PFSK-1 (cell line): Measurements from ENCODE around the gene SPTB.

Source experiments
- POLR2AphosphoS5 ChIP-seq: IDR thresholded peaks from 2 replicates; pipeline ENCODE4 v1.6.1; 2012; ENCODE audit warnings: low read depth, mild to moderate bottlenecking, control low read depth, low read length, moderate library complexity
- REST ChIP-seq, 2 experiments: IDR thresholded peaks; 2 replicates each; pipeline versions ENCODE4 v1.6.1 to v1.8.0; 2011 to 2012; ENCODE audit warnings: low read depth in 2 of 2, low read length in 2 of 2, control low read depth in 1 of 2, inconsistent platforms in 1 of 2, mild to moderate bottlenecking in 1 of 2, moderate library complexity in 1 of 2; ENCODE audit not compliant: insufficient read depth in 1 of 2
- SIN3A ChIP-seq: IDR thresholded peaks from 2 replicates; pipeline ENCODE4 v1.6.1; 2012; ENCODE audit warnings: mild to moderate bottlenecking, low read length, moderate library complexity, borderline replicate concordance; ENCODE audit not compliant: insufficient read depth
- TAF1 ChIP-seq: IDR thresholded peaks from 2 replicates; pipeline ENCODE4 v1.6.1; 2012; ENCODE audit warnings: low read length, control low read depth, borderline replicate concordance; ENCODE audit not compliant: insufficient read depth

- TF ChIP-seq TAF1 (no peak), REST (IDR thresholded peaks at IDR 0.05; ENCODE audit: insufficient read depth in 1 of 2, low read depth in 2 of 2, low read length in 2 of 2) (no peak), POLR2AphosphoS5 (no peak), SIN3A (no peak)
Observed at GRCh38 chr14:64843548-64843947, 36.2 kb downstream of the SPTB start.
